Mesothelial cell of epicardium (in vitro differentiated cells): ENCODE measurements around the gene ZNF213. TPM values are rescaled to one million over a fixed set of nuclear protein-coding genes. Genes with fewer than 3 reads are reported as not detected.
"Not testable (repeated sequence)": the region's sequence is repeated elsewhere in the genome, so short reads cannot be mapped to it uniquely, and the experiment has no call there.

Source experiments
- DNase-seq, 2 experiments: peaks; one replicate each; pipeline ENCODE4 v3.0.0; 2021; ENCODE audit warnings: low spot score in 2 of 2; ENCODE audit not compliant: unreplicated experiment in 2 of 2
- H3K27ac Mint-ChIP-seq: 2 replicates; pipeline ENCODE4 v1.8.0; 2021; ENCODE audit warnings: mixed read lengths
- H3K27me3 Mint-ChIP-seq: 2 replicates; pipeline ENCODE4 v1.8.0; 2021; ENCODE audit warnings: low read depth, mixed read lengths
- H3K36me3 Mint-ChIP-seq: 2 replicates; pipeline ENCODE4 v1.8.0; 2021; ENCODE audit warnings: mixed read lengths
- H3K4me1 Mint-ChIP-seq: 2 replicates; pipeline ENCODE4 v1.8.0; 2021; ENCODE audit warnings: mixed read lengths
- H3K4me3 Mint-ChIP-seq: 2 replicates; pipeline ENCODE4 v1.8.0; 2021; ENCODE audit warnings: mild to moderate bottlenecking, moderate library complexity, mixed read lengths
- H3K9me3 Mint-ChIP-seq: 2 replicates; pipeline ENCODE4 v1.8.0; 2021; ENCODE audit warnings: mixed read lengths
- total RNA-seq: library from RNA; stranded (reverse); gene quantifications from 3 replicates; pipeline ENCODE4 v1.2.1, GENCODE V29; 2021
- TF ChIP-seq, protein P1 (sequence below): fragments of 200-600 bp; sonication (generic); IDR thresholded peaks from one replicate; pipeline ENCODE4 v1.5.0; 2021; ENCODE audit warnings: antibody characterized with exemption; ENCODE audit not compliant: unreplicated experiment

ZNF213 gene
- total RNA-seq, 1 donor from 2014 or later: 13.4 TPM

DNA sequence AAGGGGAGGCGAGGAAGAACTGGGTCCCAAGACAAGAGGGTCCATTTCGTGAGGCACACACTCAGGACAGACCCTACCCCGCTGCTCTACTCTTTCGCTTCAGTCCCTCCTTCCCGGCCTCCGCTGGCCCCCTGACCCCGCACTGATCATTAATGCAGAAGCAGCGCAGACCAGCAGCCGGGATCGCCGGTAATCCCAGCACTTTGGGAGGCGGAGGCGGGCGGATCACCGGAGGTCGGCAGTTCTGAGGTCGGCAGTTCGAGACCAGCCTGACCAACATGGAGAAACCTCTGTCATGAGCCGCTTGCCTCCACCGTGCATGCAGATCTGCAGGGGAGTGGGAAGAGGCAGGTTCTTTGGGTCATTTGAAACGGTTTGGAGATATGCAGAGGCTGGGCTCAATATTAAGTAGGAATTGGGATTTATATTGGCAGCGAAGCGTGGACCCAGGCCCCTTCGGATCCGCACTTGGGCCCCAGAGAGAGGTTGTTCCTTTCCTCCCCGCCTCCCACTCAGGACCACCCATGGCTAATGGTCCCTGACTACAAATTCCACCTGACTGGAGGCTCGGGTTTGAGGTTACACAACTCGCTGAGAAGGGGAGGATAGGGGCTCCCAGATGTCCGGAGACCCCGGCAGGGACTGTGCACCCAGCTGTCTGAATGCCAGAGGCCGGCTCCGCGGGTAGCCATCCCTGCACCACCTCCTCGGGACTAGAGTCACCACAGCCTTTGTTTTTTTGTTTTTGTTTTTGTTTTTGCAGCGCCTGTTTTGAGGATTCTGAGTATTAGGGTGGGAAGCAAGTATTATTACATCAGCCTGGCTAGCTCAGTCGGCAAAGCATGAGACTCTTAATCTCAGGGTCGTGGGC lies 29.5 kb downstream of the ZNF213 start:
- H3K4me3 Mint-ChIP-seq: no peak overlapping the region
- H3K4me1 Mint-ChIP-seq: peaks cover 14% of the 10 kb centered on the region
- H3K9me3 Mint-ChIP-seq: no peaks in the 10 kb centered on the region
- no peak overlapping the region for H3K27ac Mint-ChIP-seq
- TF ChIP-seq, protein P1, sequence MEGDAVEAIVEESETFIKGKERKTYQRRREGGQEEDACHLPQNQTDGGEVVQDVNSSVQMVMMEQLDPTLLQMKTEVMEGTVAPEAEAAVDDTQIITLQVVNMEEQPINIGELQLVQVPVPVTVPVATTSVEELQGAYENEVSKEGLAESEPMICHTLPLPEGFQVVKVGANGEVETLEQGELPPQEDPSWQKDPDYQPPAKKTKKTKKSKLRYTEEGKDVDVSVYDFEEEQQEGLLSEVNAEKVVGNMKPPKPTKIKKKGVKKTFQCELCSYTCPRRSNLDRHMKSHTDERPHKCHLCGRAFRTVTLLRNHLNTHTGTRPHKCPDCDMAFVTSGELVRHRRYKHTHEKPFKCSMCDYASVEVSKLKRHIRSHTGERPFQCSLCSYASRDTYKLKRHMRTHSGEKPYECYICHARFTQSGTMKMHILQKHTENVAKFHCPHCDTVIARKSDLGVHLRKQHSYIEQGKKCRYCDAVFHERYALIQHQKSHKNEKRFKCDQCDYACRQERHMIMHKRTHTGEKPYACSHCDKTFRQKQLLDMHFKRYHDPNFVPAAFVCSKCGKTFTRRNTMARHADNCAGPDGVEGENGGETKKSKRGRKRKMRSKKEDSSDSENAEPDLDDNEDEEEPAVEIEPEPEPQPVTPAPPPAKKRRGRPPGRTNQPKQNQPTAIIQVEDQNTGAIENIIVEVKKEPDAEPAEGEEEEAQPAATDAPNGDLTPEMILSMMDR: no peak
- DNase-seq: no peak
- H3K36me3 Mint-ChIP-seq: no peaks in the 10 kb centered on the region
- H3K27me3 Mint-ChIP-seq: peaks cover 11% of the 10 kb centered on the region

DNA sequence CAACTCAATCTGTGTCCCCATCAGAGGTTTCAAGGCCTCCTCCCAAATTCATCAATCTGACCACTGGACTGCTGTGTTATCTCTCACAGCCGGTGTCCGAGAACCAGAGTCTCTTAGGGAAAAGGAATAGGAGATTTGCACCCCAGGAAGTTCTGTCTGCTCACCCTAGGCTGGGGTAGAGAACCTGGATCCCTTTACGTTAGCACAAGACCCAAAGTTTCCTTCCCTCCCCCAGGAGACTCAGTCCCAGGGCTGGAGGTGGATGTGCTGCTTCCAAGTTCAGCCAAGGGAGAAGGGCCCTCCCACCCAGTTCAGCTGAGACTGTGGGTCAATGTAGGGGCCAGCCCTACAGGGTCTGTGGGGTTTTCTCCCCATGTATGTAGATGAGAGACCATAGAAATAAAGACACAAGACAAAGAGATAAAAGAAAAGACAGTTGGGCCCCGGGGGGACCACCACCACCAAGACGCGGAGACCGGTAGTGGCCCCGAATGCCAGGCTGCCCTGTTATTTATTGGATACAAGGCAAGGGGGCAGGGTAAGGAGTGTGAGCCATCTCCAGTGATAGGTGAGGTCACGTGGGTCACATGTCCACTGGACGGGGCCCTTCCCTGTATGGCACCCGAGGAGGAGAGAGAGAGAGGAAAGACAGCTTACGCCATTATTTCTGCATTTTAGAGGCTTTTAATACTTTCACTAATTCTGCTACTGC lies 30.4 kb downstream of the ZNF213 start:
- H3K27ac Mint-ChIP-seq: no peak overlapping the region
- no peaks in the 10 kb centered on the region for H3K36me3 Mint-ChIP-seq
- peaks cover 14% of the 10 kb centered on the region for H3K4me1 Mint-ChIP-seq
- no peak for DNase-seq
- peaks cover 20% of the 10 kb centered on the region for H3K27me3 Mint-ChIP-seq
- TF ChIP-seq, protein P1: no peak
- no peak overlapping the region for H3K4me3 Mint-ChIP-seq
- no peaks in the 10 kb centered on the region for H3K9me3 Mint-ChIP-seq

DNA sequence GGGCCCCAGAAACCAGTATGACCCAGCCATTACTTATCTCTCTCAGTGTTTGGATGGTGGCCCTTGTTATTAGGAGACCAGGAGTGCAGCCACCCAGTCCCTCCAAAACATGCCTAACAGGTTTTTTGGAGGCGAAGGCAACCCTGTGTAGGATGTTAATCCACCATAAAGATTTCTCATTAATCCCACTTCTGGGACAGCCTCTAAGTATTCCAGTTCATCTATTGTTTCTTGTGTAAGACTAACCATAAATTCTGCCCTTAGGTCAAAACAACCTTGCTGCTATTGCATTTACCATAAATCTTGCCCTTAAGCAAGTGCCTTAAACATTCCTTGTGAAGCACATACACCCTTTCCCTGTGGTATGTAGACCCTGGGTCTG lies 31.7 kb downstream of the ZNF213 start:
- Mint-ChIP-seq H3K4me3 (no peak overlapping the region), H3K27ac (peak overlapping the region; percentile 45), H3K9me3 (no peaks in the 10 kb centered on the region), H3K4me1 (peaks cover 18% of the 10 kb centered on the region), H3K36me3 (no peaks in the 10 kb centered on the region), H3K27me3 (peaks cover 33% of the 10 kb centered on the region)
- TF ChIP-seq, protein P1: no peak
- no peak for DNase-seq

DNA sequence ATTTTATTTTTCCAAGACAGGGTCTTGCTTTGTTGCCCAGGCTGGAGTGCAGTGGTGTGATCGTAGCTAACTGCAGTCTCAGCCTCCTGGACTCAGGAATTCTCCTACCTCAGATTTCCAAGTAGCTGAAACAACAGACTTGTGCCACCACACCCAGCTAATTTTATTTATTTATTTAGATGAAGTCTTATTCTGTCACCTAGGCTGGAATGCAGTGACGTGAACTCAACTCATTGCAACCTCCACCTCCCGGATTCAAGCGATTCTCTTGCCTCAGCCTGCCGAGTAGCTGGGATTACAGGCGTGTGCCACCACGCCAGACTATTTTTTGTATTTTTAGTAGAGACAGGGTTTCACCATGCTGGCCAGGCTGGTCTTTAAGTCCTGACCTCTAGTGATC lies 33.9 kb downstream of the ZNF213 start:
- Mint-ChIP-seq H3K27me3 (peaks cover 52% of the 10 kb centered on the region), H3K4me1 (peaks cover 18% of the 10 kb centered on the region)
- H3K4me3 Mint-ChIP-seq, H3K36me3 Mint-ChIP-seq, DNase-seq, H3K9me3 Mint-ChIP-seq, H3K27ac Mint-ChIP-seq: not testable (repeated sequence)

DNA sequence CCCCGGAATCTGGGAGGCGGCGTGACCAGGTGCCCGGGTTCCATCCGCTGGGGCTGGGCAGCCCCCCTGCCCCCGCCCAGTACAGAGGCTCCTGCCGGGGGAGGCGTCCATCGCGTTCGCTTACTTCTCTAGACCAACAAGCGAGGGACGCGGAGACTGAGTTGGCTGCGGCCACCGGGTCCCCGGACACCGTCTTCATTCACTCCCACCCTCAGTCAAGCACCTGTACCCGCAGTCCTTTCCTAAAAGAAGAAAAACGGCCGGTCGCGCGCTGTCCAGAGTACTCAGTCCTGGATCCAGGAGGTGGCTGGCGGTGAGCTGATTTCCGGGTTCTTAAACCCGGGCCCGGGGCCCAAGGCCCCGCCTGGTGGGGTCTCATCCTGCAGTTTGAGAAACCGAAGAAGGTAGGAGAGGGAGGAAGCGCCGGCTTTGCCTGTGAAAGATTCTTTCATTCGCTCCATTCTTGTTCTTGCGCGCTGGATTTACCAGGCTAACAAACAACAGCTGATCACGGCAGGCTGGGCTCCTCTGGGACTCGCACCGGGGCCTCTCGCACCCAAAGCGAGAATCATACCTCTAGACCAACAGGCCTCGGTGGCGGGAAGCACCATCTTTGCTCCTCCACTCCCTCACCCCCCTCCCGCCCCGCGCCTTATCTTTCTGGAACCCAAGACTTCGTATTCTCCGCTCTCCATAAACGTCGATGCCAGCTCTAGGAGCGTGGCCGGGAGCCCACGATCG lies 35.8 kb downstream of the ZNF213 start:
- no peak overlapping the region for H3K27ac Mint-ChIP-seq
- no peaks in the 10 kb centered on the region for H3K9me3 Mint-ChIP-seq
- peaks cover 70% of the 10 kb centered on the region for H3K27me3 Mint-ChIP-seq
- H3K36me3 Mint-ChIP-seq: no peaks in the 10 kb centered on the region
- no peak for DNase-seq
- TF ChIP-seq, protein P1: no peak
- peaks cover 21% of the 10 kb centered on the region for H3K4me1 Mint-ChIP-seq
- no peak overlapping the region for H3K4me3 Mint-ChIP-seq
